Right renal cortex interstitium (tissue), 3 donors: ENCODE results near the gene KRTAP10-7. TPM values are rescaled to one million over a fixed set of nuclear protein-coding genes. Genes with fewer than 3 reads are reported as not detected.

Experiments
- DNase-seq, 3 donors: peaks; one replicate each; pipeline ENCODE4 v3.0.0-alpha.2; 2013; ENCODE audit warnings: low read depth in 3 of 3, low spot score in 2 of 3
- polyA plus RNA-seq, 3 donors: library from polyadenylated mRNA; unstranded; fragments of 120-200 nt; gene quantifications; one replicate each; pipeline ENCODE4 v1.2.1, GENCODE V29; 2013; ENCODE audit not compliant: insufficient read length in 3 of 3

Gene KRTAP10-7
- polyA plus RNA-seq, 3 donors = 0.08 TPM; not detected in 2

DNA sequence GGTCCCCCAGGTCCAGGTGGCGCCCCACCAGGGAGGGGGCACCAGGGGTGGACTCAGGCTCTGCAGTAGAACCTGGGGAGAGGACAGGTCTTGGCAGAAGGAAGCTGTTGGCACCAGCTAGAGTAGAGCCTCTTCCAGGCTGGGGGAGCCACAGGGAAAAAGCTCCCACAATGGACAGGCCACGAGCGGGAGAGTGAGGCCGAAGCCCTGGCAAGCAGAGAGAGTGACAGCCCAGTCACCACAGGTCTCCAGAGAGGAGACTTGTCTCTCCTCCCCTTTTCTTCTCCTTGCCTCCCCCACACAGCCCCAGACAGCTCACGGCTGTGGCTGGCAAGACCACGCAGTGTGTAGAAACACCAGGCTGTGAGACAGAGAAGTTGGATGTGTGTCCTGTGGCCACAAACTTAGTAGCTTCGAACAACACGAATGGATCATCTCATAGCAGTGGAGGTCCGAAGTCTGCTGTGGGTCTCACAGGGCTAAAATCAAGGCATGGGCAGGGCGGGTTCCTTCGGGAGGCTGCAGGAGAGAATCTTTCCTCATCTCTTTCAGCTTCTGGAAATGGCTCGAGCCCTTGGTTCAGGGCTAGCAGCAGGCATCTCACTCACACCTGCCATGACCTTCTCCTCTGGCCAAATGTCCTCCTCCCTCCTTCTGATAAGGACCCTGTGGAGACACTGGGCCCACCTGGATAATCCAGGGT is 50.7 kb downstream of the KRTAP10-7 start:
- DNase-seq = no peak

Other genes starting within 250 kb of the KRTAP10-7 start
- 1 to 10 TPM in 1 of 3 donors, under 1 TPM in 2; 0.75 to 1.1 (median 0.82) TPM for gene TRPM2, start 247.0 kb upstream of the KRTAP10-7 start, polyA plus RNA-seq
- gene LRRC3, start 145.1 kb upstream of the KRTAP10-7 start, polyA plus RNA-seq = 1 to 10 TPM; 3.8 to 4.5 (median 4.2) TPM
- gene KRTAP10-1, start 60.4 kb upstream of the KRTAP10-7 start, polyA plus RNA-seq = not detected
- not detected for gene KRTAP10-2, start 49.1 kb upstream of the KRTAP10-7 start, polyA plus RNA-seq
- not detected for gene KRTAP10-3, start 41.8 kb upstream of the KRTAP10-7 start, polyA plus RNA-seq
- not detected for gene KRTAP10-4, start 26.9 kb upstream of the KRTAP10-7 start, polyA plus RNA-seq
- gene KRTAP10-5, start 20.0 kb upstream of the KRTAP10-7 start, polyA plus RNA-seq = not detected
- not detected for gene KRTAP10-6, start 8.1 kb upstream of the KRTAP10-7 start, polyA plus RNA-seq
- gene KRTAP10-8, start 11.5 kb downstream of the KRTAP10-7 start, polyA plus RNA-seq = not detected
- not detected for gene KRTAP10-9, start 26.5 kb downstream of the KRTAP10-7 start, polyA plus RNA-seq
- not detected for gene KRTAP10-10, start 36.8 kb downstream of the KRTAP10-7 start, polyA plus RNA-seq
- gene KRTAP10-11, start 45.8 kb downstream of the KRTAP10-7 start, polyA plus RNA-seq = not detected
- gene KRTAP12-4, start 54.1 kb downstream of the KRTAP10-7 start, polyA plus RNA-seq = not detected
- not detected for gene KRTAP12-3, start 57.3 kb downstream of the KRTAP10-7 start, polyA plus RNA-seq
- not detected for gene KRTAP12-2, start 66.3 kb downstream of the KRTAP10-7 start, polyA plus RNA-seq
- not detected for gene KRTAP12-1, start 81.6 kb downstream of the KRTAP10-7 start, polyA plus RNA-seq
- not detected for gene KRTAP10-12, start 96.6 kb downstream of the KRTAP10-7 start, polyA plus RNA-seq
- gene TSPEAR, start 111.0 kb downstream of the KRTAP10-7 start, polyA plus RNA-seq = under 1 TPM; 0.53 to 0.67 (median 0.62) TPM
- gene UBE2G2, start 201.2 kb downstream of the KRTAP10-7 start, polyA plus RNA-seq = 10 to 100 TPM; 63.1 to 80.9 (median 80.6) TPM
- gene SUMO3, start 217.5 kb downstream of the KRTAP10-7 start, polyA plus RNA-seq = 100 to 1,000 TPM; 119 to 121 (median 119) TPM